Activated naive CD4-positive, alpha-beta T cell treated with anti-CD3 and anti-CD28 coated beads, Interleukin-2, amount 10 ng/mL, durations not matched to agents 5 hours and 36 hours (primary cell): ENCODE measurements around the gene ARMCX5. TPM values are rescaled to one million over a fixed set of nuclear protein-coding genes. Genes with fewer than 3 reads are reported as not detected.

ENCODE experiments used
- total RNA-seq, 2 experiments: library from RNA; stranded (reverse); gene quantifications; one replicate each; pipeline ENCODE4 v1.2.3, GENCODE V29; 2021

Gene ARMCX5
- 1 to 10 TPM; 5.7 to 5.9 TPM for total RNA-seq

DNA sequence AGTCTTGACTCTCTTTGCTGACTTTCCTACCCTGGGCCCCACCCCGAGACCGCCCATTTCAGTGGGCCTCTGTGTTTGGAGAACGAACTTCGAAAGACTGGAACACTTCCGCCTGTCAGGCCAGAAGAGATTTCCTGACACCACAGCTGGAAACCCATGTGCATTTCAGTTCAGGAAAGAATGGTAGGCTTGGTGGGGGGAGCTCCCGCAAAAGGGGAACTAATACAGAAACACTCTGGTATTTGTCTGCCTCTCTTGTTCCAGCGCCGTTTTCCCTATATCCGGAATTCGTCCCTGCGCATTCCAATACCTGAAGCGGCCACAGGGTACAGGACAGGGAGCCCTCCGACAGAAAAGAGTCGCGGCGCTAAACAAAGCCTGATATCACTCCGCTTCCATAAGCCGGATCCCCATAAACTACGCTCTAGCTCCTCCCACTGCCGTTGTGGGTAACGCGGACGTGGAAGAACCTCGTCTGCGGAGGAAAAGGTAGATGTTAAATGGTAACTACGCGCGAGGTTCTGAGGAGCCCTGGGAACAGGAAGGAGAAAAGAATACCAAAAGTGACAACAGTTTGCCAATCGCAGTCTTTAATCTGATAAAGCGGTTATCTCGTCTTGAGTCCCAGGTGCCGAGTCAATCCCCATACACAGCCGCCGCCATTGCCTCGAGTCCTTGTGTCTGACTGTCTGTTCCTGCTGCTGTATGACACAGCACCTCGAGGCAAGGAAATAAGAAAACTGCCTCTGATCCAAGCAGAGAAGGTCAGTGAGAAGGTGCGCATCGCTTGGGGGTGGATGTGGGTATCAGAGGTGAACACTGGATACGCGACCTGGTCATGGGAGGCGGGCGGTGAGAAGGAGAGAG is at the start of gene ARMCX5:
Gene ARMCX5 (plus strand): TSS at position 432 of the 867 bp plus-strand sequence. CDS start 2,627 bp downstream, outside the sequence.

GRCh38 chrX:102651242-102652011 is 52.1 kb downstream of the ARMCX5 start, which contains the start of gene GPRASP1:
GPRASP1 (plus strand) TSS chrX:102651483; CDS start chrX:102653914, 2,431 bp downstream.

Other genes starting within 250 kb of the ARMCX5 start
- gene NXF2B, start 159.5 kb upstream of the ARMCX5 start, total RNA-seq: not detected
- not detected for gene TCP11X2, start 127.7 kb upstream of the ARMCX5 start, total RNA-seq
- gene TMSB15A, start 82.8 kb upstream of the ARMCX5 start, total RNA-seq: 1 to 10 TPM in 1 of 2 experiments, under 1 TPM in 1; 0.84 to 1.1 TPM
- gene GPRASP1, start 52.0 kb downstream of the ARMCX5 start, total RNA-seq: 1 to 10 TPM; 2.4 to 2.6 TPM
- gene GPRASP2, start 112.9 kb downstream of the ARMCX5 start, total RNA-seq: under 1 TPM; 0.29 to 0.43 TPM
- 1 to 10 TPM; 1.7 to 2.0 TPM for gene GPRASP3, start 121.2 kb downstream of the ARMCX5 start, total RNA-seq